OCI-LY7 (cell line): ENCODE data around the gene ITSN2. TPM values are rescaled to one million over a fixed set of nuclear protein-coding genes. Genes with fewer than 3 reads are reported as not detected.

Experiments
- BruUV-seq: library from RNA; stranded (reverse); fragments of 400-500 nt; replicated peaks from 2 replicates; lab custom pipeline; 2021; lab: Mats Ljungman, UMichigan
- CTCF ChIA-PET: fragments of 300-600 bp; sonication (Branson Sonifier 250); formaldehyde crosslinking; loops from one replicate; lab custom pipeline; 2022; ENCODE audit warnings: antibody characterized with exemption; ENCODE audit not compliant: unreplicated experiment; lab: Charles Lee
- POLR2A ChIA-PET: fragments of 300-600 bp; sonication (Branson Sonifier 250); formaldehyde crosslinking; loops from one replicate; lab custom pipeline; 2022; ENCODE audit warnings: antibody characterized with exemption; lab: Charles Lee
- DNase-seq: peaks from one replicate; pipeline ENCODE4 v3.0.0-alpha.2; 2015; ENCODE audit warnings: low spot score
- H2AFZ ChIP-seq: fragments of 200-600 bp; sonication (generic), shearing (Covaris generic); 2 replicates; pipeline ENCODE4 v1.6.1; 2014; ENCODE audit warnings: mild to moderate bottlenecking, antibody characterized with exemption, low read length, moderate library complexity
- H3K27ac ChIP-seq: fragments of 200-600 bp; sonication (generic); 2 replicates; pipeline ENCODE4 v1.5.1; 2014; ENCODE audit warnings: mixed run types, low read depth, mild to moderate bottlenecking, moderate library complexity, low read length, inconsistent platforms; ENCODE audit not compliant: poor library complexity, severe bottlenecking
- H3K36me3 ChIP-seq: fragments of 200-600 bp; sonication (generic); 2 replicates; pipeline ENCODE4 v1.6.1; 2014; ENCODE audit warnings: mild to moderate bottlenecking, antibody characterized with exemption, low read length, moderate library complexity, mixed read lengths; ENCODE audit not compliant: insufficient read depth
- H3K4me1 ChIP-seq: fragments of 200-600 bp; sonication (generic); 2 replicates; pipeline ENCODE4 v1.5.1; 2014; ENCODE audit warnings: mild to moderate bottlenecking, low read length; ENCODE audit not compliant: insufficient read depth, poor library complexity, severe bottlenecking
- H3K4me2 ChIP-seq: fragments of 200-600 bp; sonication (generic); 2 replicates; pipeline ENCODE4 v1.6.1; 2014; ENCODE audit warnings: mild to moderate bottlenecking, low read length
- H3K4me3 ChIP-seq: fragments of 200-600 bp; sonication (generic); 2 replicates; pipeline ENCODE4 v1.5.1; 2014; ENCODE audit warnings: mild to moderate bottlenecking, low read depth, low read length; ENCODE audit not compliant: poor library complexity, severe bottlenecking
- H3K79me2 ChIP-seq: fragments of 200-600 bp; sonication (generic); 2 replicates; pipeline ENCODE4 v1.6.1; 2016; ENCODE audit warnings: low read depth, mild to moderate bottlenecking, low read length, moderate library complexity, mixed read lengths; ENCODE audit not compliant: insufficient read depth
- H3K9me2 ChIP-seq: fragments of 200-600 bp; sonication (generic); 2 replicates; pipeline ENCODE4 v1.6.1; 2016; ENCODE audit warnings: mild to moderate bottlenecking, low read length, mixed read lengths; ENCODE audit not compliant: insufficient read depth
- H3K9me3 ChIP-seq: fragments of 200-600 bp; sonication (generic); 2 replicates; pipeline ENCODE4 v1.6.1; 2014; ENCODE audit warnings: mild to moderate bottlenecking, mixed run types, low read length, mixed read lengths
- H4K20me1 ChIP-seq: fragments of 200-600 bp; sonication (generic); 2 replicates; pipeline ENCODE4 v1.6.1; 2014; ENCODE audit warnings: mild to moderate bottlenecking, antibody characterized with exemption, low read length, moderate library complexity, mixed read lengths; ENCODE audit not compliant: insufficient read depth
- CTCF ChIP-seq: fragments of 200-600 bp; sonication (generic); conservative IDR thresholded peaks from 2 replicates; pipeline ENCODE4 v1.5.1; 2014; ENCODE audit warnings: mild to moderate bottlenecking, antibody characterized with exemption, low read length, moderate library complexity, mixed read lengths
- EZH2phosphoT487 ChIP-seq: fragments of 200-600 bp; sonication (generic); IDR thresholded peaks from 2 replicates; pipeline ENCODE4 v1.6.1; 2018; ENCODE audit warnings: low read depth, borderline replicate concordance, mild to moderate bottlenecking, mixed run types, antibody characterized with exemption, low read length, moderate library complexity, mixed read lengths
- intact Hi-C: fragments of 100-400 bp; cut with micrococcal nuclease; formaldehyde crosslinking; loops from one replicate; pipeline ENCODE4 v1.10.0; 2022; ENCODE audit not compliant: unreplicated experiment
- total RNA-seq, 2 experiments: library from RNA; depleted of rRNA in 1 of 2; stranded (reverse); fragments of >200 nt in 1 of 2; shearing (Covaris generic) in 1 of 2; gene quantifications; 2 replicates each; pipeline ENCODE4 v1.2.3, GENCODE V29; 2014 to 2022

The ITSN2 gene
- total RNA-seq, 2 experiments from 2014 or later: 25.4 to 65.7 TPM

GRCh38 chr2:24404491-24404921, 44.2 kb upstream of the ITSN2 start:
- Histone ChIP-seq H3K79me2 (no peaks in the 10 kb centered on the region), H3K4me1 (no peaks in the 10 kb centered on the region), H3K9me2 (no peaks in the 10 kb centered on the region), H3K4me3 (no peak overlapping the region), H2AFZ (no peak overlapping the region), H3K27ac (no peak overlapping the region), H3K9me3 (no peaks in the 10 kb centered on the region), H3K36me3 (no peaks in the 10 kb centered on the region), H4K20me1 (no peaks in the 10 kb centered on the region), H3K4me2 (no peak overlapping the region)
- POLR2A ChIA-PET: no interaction called here
- TF ChIP-seq EZH2phosphoT487 (no peak), CTCF (no peak)
- BruUV-seq: no TSS peak
- CTCF ChIA-PET: no interaction called here
- intact Hi-C loops: no loop called here
- no peak for DNase-seq

- intact Hi-C loops: no loop called here
- Histone ChIP-seq H3K4me1 (no peaks in the 10 kb centered on the region), H3K9me3 (no peaks in the 10 kb centered on the region), H3K36me3 (no peaks in the 10 kb centered on the region), H4K20me1 (no peaks in the 10 kb centered on the region), H2AFZ (no peak overlapping the region), H3K4me2 (no peak overlapping the region), H3K79me2 (no peaks in the 10 kb centered on the region), H3K27ac (no peak overlapping the region), H3K9me2 (no peaks in the 10 kb centered on the region), H3K4me3 (no peak overlapping the region)
- no TSS peak for BruUV-seq
- ChIA-PET CTCF (no interaction called here), POLR2A (no interaction called here)
- no peak for DNase-seq
- no peak for TF ChIP-seq CTCF
- no peak for TF ChIP-seq EZH2phosphoT487
These were observed 43.5 kb upstream of the ITSN2 start for GRCh38 chr2:24403832-24404212.

- BruUV-seq: no TSS peak
- intact Hi-C loops: no loop called here
- POLR2A ChIA-PET: no interaction called here
These were observed 43.0 kb upstream of the ITSN2 start for GRCh38 chr2:24403168-24403831.

More at GRCh38 chr2:24403168-24403831, 43.0 kb upstream of the ITSN2 start:
- Histone ChIP-seq H3K9me2 (no peaks in the 10 kb centered on the region), H3K9me3 (no peaks in the 10 kb centered on the region), H3K4me1 (no peaks in the 10 kb centered on the region), H3K4me2 (no peak overlapping the region), H3K27ac (no peak overlapping the region), H3K4me3 (no peak overlapping the region), H3K79me2 (no peaks in the 10 kb centered on the region), H2AFZ (no peak overlapping the region), H4K20me1 (no peaks in the 10 kb centered on the region), H3K36me3 (no peaks in the 10 kb centered on the region)
- DNase-seq: no peak
- CTCF ChIA-PET: no interaction called here
- TF ChIP-seq CTCF: no peak
- no peak for TF ChIP-seq EZH2phosphoT487
